NCI-H128 (cell line): Measurements from ENCODE around the gene STIP1.
"Not testable (repeated sequence)": the region's sequence is repeated elsewhere in the genome, so short reads cannot be mapped to it uniquely, and the experiment has no call there.

Experiments
- DNase-seq: peaks from one replicate; lab custom pipeline; 2025; ENCODE audit not compliant: unreplicated experiment; lab: John Stamatoyannopoulos, UW

STIP1 gene

GRCh38 chr11:64234647-64235379 is 48.8 kb downstream of the STIP1 start:
- DNase-seq: no peak

GRCh38 chr11:64235437-64236161 is 49.6 kb downstream of the STIP1 start:
- no peak for DNase-seq

GRCh38 chr11:64237484-64237951 is 51.5 kb downstream of the STIP1 start:
- no peak for DNase-seq

GRCh38 chr11:64238076-64238475 is 52.1 kb downstream of the STIP1 start:
- DNase-seq: no peak

- no peak for DNase-seq
Measured at GRCh38 chr11:64238999-64239398, 53.0 kb downstream of the STIP1 start.

- DNase-seq: no peak
Measured at GRCh38 chr11:64239662-64240434, 53.9 kb downstream of the STIP1 start.

- peak; percentile 93 for DNase-seq
Measured at GRCh38 chr11:64240435-64241240, 54.7 kb downstream of the STIP1 start, which contains the start of gene FKBP2. FKBP2 (plus strand) TSS chr11:64241095; CDS start chr11:64242388, 1,293 bp downstream.

GRCh38 chr11:64241241-64241490 is 55.2 kb downstream of the STIP1 start:
- peak; percentile 95 for DNase-seq

GRCh38 chr11:64241491-64242374 is 55.8 kb downstream of the STIP1 start:
- no peak for DNase-seq

- no peak for DNase-seq
Measured at GRCh38 chr11:64243236-64243854, 57.4 kb downstream of the STIP1 start.

GRCh38 chr11:64244107-64244506 is 58.1 kb downstream of the STIP1 start:
- no peak for DNase-seq

GRCh38 chr11:64244966-64245365 is 59.0 kb downstream of the STIP1 start:
- no peak for DNase-seq

- DNase-seq: no peak
Measured at GRCh38 chr11:64245401-64245796, 59.4 kb downstream of the STIP1 start.

GRCh38 chr11:64245797-64246620 is 60.0 kb downstream of the STIP1 start:
- no peak for DNase-seq

GRCh38 chr11:64246621-64246870 is 60.6 kb downstream of the STIP1 start:
- not testable (repeated sequence) for DNase-seq

- peak; percentile 37 for DNase-seq
Measured at GRCh38 chr11:64246871-64247728, 61.1 kb downstream of the STIP1 start, which contains the start of gene PPP1R14B. PPP1R14B (minus strand) TSS chr11:64246943; CDS start chr11:64246673, 270 bp downstream.

- DNase-seq: no peak
Measured at GRCh38 chr11:64247729-64248531, 62.0 kb downstream of the STIP1 start.
